Loucy (cell line): ENCODE data around the gene MRPL19.

Experiments used
- EZH2phosphoT487 ChIP-seq: fragments of 200-600 bp; IDR thresholded peaks from 2 replicates; pipeline ENCODE4 v1.6.1; 2018; ENCODE audit warnings: antibody characterized with exemption, mild to moderate bottlenecking, moderate library complexity, borderline replicate concordance
- TF ChIP-seq, protein P1 (sequence below): fragments of 200-600 bp; sonication (generic); conservative IDR thresholded peaks from 2 replicates; pipeline ENCODE4 v1.5.1; 2014; ENCODE audit warnings: mild to moderate bottlenecking, antibody characterized with exemption, low read length

DNA sequence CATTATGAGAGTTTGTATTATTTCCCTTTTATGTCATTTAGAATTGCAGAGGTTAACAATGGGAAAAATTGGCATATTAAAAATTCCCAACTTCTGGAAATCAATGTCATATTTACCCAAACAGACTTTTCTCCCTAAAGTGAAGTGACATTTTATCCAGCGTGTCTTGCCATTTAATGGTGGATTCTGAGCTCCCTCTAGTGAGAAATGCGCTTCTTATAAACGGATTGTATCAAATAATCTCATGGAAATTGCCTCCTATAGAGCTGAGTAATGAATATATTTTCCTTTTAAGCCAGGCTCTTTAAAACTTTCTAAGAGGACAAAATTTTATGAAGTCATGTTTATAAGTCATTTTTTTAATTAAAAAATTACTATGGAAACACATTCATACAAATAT is 69.8 kb downstream of the MRPL19 start:
- TF ChIP-seq, protein P1, sequence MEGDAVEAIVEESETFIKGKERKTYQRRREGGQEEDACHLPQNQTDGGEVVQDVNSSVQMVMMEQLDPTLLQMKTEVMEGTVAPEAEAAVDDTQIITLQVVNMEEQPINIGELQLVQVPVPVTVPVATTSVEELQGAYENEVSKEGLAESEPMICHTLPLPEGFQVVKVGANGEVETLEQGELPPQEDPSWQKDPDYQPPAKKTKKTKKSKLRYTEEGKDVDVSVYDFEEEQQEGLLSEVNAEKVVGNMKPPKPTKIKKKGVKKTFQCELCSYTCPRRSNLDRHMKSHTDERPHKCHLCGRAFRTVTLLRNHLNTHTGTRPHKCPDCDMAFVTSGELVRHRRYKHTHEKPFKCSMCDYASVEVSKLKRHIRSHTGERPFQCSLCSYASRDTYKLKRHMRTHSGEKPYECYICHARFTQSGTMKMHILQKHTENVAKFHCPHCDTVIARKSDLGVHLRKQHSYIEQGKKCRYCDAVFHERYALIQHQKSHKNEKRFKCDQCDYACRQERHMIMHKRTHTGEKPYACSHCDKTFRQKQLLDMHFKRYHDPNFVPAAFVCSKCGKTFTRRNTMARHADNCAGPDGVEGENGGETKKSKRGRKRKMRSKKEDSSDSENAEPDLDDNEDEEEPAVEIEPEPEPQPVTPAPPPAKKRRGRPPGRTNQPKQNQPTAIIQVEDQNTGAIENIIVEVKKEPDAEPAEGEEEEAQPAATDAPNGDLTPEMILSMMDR, result peak; percentile 43
- TF ChIP-seq EZH2phosphoT487, result no peak
